Mesodermal cell (in vitro differentiated cells): ENCODE results near the gene RBBP6.

Experiments used
- H3K27ac ChIP-seq: 2 replicates; pipeline ENCODE4 v1.7.0; 2013; ENCODE audit warnings: mild to moderate bottlenecking, low read depth, low read length, moderate library complexity; ENCODE audit not compliant: severe bottlenecking
- H3K36me3 ChIP-seq: 2 replicates; pipeline ENCODE4 v1.7.1; 2013; ENCODE audit warnings: mild to moderate bottlenecking, low read length, moderate library complexity; ENCODE audit not compliant: control insufficient read depth, insufficient read depth
- H3K4me1 ChIP-seq: one replicate; pipeline ENCODE4 v1.7.1; 2013; ENCODE audit warnings: mild to moderate bottlenecking, low read length; ENCODE audit not compliant: insufficient read depth, control insufficient read depth, poor library complexity, severe bottlenecking
- H3K4me3 ChIP-seq: 2 replicates; pipeline ENCODE4 v1.7.0; 2013; ENCODE audit warnings: low read length, control low read depth, mild to moderate bottlenecking; ENCODE audit not compliant: insufficient read depth, poor library complexity, severe bottlenecking; ENCODE audit errors: extremely low read depth
- H3K9me3 ChIP-seq: 2 replicates; pipeline ENCODE4 v1.7.1; 2013; ENCODE audit warnings: mild to moderate bottlenecking, low read length, moderate library complexity; ENCODE audit not compliant: control insufficient read depth
- whole genome bisulfite sequencing, 2 experiments: methylation state at CpG; one replicate each; pipeline ENCODE4 v1.1.5; 2013; ENCODE audit warnings: missing lambda C conversion rate in 2 of 2; ENCODE audit not compliant: insufficient coverage in 2 of 2; 5-methylcytosine and 5-hydroxymethylcytosine counted together

Gene RBBP6

DNA sequence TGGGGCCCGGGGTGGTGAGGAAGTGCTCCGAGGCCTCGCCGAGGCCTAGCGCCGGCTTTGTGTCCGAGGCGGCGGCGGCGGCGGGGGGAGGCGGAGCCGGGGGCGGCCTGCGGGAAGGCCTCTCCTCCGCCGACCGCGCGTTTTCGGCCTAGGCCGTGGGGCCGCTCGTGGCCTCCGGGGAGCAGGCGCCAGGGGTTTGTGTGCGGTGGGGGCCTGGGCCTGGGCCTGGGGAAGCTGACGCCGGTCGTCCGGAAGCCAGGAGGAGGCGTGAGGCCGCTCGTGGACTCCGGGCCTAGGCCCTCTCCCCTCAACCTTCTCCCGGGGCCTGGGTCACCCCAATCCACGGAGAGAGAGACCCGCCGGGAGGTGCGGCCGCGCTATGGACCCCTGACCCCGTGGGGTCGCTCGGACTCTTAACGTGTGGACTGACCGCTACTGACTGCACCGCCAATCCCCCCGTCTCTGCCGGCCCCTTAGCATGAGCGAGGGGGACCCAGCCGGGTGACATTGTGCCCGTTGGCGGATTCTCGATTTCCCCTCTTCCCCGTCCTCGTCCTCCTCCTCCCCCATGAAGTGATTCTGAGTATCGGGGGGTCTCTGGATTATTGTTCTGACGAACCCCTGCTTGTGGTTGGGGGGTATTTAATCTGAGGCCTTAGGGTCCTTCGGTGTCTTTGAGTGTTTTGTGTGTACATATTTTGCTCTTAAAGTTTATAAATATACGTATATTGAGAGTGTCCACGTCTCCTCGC lies 660 bp downstream of the RBBP6 start:
- 0 to 1% methylated on average over 46 to 49 of the region's 64 CpGs for WGBS, 2 experiments
- no peaks in the 10 kb centered on the region for H3K9me3 ChIP-seq
- peaks cover 20% of the 10 kb centered on the region for H3K4me1 ChIP-seq
- peaks cover 7% of the 10 kb centered on the region for H3K36me3 ChIP-seq
- H3K27ac ChIP-seq = peak overlapping the region; percentile 98
- H3K4me3 ChIP-seq = peak overlapping the region; percentile 93

DNA sequence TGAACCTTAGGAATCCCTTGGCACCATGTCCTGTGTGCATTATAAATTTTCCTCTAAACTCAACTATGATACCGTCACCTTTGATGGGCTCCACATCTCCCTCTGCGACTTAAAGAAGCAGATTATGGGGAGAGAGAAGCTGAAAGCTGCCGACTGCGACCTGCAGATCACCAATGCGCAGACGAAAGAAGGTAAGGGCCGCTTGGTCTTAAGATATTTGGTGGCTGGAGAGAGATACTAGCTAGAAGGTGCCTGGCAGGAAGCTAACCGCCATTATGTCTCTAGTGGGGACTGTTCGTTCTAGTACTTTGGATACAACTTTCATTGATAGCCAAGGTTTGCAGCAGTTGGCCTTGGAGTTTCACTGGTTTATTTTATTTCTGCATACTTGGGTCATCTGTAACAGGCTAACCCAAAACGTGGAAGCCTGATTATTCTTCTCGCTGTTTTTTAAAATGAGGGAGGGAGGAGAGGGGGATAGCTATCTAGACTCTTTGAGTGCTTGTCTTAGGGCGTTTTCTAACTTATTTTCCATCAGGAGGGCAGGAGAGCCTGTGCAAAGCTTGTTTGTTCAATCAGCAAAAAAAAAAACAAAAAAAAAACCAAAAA lies 1.3 kb downstream of the RBBP6 start:
- peak overlapping the region; percentile 93 for H3K4me3 ChIP-seq
- 0 to 1% methylated on average over 8 to 9 of the region's 12 CpGs for WGBS, 2 experiments
- no peaks in the 10 kb centered on the region for H3K9me3 ChIP-seq
- H3K27ac ChIP-seq = peak overlapping the region; percentile 98
- H3K4me1 ChIP-seq = peaks cover 18% of the 10 kb centered on the region
- H3K36me3 ChIP-seq = peaks cover 12% of the 10 kb centered on the region

DNA sequence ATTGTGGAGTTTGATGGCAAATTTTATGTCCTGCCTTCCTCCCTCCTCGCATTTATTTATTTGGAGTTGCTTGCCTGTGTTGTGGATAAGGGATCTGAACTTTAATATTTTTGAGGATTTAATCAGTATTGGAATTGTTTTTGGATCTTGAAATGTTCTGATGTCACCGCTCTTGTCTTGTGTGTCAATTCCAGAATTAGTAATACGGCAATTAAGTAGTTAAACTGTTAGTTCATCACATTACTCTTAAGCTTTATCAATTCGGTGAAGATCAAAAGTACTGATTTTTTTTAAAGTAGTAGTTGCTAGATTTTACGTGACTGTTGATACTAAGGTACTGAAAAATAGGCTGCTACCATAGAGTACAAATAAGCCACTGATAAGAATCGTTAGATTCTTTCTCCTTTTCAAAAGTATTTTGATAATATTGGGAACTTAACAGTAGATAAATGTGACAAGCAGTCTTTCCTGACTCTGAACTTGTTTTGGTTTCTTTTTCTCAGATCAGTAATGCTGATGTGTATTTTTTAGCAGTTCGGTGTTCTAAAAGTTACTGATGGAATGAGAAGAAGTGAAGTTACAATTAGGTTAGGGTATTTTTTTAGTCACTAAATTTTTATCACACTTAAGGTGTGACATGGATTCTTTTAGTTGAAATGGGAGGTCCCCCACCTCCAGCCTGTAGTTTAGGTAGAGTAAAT lies 2.0 kb downstream of the RBBP6 start:
- H3K36me3 ChIP-seq = peaks cover 17% of the 10 kb centered on the region
- H3K4me1 ChIP-seq = peaks cover 18% of the 10 kb centered on the region
- H3K27ac ChIP-seq = no peak overlapping the region
- H3K4me3 ChIP-seq = peak overlapping the region; percentile 93
- 0% methylated on average over 1 of the region's 7 CpGs; no CpG with 5 or more reads in 1 of the 2 experiments for WGBS, 2 experiments
- no peaks in the 10 kb centered on the region for H3K9me3 ChIP-seq

DNA sequence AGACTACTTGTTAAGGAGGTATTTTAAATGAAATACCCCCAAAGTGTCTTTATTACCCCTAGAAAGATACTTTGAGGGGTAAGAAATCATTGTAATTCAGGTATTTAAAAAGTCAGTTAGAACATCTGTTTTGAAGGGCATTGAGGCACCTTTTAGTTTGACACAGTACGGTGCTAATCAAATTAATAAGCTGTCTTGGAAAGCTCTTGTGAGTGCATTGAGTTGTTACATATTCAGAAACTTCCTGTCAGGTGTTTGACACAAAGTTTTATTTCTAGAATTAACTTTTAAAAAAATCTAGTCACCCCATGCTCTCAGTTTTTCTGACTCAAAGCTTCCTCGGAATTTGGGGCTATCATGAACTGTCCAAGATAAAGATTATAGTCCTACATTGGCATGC lies 4.6 kb downstream of the RBBP6 start:
- 100% methylated on average over 1 of the region's 2 CpGs; no CpG with 5 or more reads in 1 of the 2 experiments for WGBS, 2 experiments
- Histone ChIP-seq H3K36me3 (peaks cover 33% of the 10 kb centered on the region), H3K9me3 (no peaks in the 10 kb centered on the region), H3K4me1 (peaks cover 12% of the 10 kb centered on the region), H3K4me3 (no peak overlapping the region), H3K27ac (no peak overlapping the region)

DNA sequence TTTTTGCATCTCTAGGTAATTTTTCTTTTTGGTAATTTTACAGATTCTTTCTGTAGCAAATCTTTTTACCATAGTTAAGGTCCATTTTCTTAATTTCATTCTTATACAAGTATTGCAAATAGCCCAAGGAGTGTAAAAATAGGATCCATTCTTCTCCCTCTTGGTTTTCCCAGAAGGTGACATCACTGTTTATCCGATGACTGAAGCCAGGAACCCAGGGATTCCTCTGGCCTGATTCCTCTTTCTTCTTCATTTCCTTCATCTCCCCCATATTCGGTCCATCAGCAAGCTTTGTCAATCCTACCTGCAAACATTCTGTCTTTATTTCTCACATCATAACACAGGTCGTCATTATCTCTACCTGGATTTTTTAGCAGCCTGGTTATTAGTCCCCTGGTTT lies 5.3 kb downstream of the RBBP6 start:
- 58 to 63% methylated on average over 3 of the region's 3 CpGs for WGBS, 2 experiments
- H3K4me3 ChIP-seq = no peak overlapping the region
- peaks cover 38% of the 10 kb centered on the region for H3K36me3 ChIP-seq
- no peak overlapping the region for H3K27ac ChIP-seq
- H3K9me3 ChIP-seq = no peaks in the 10 kb centered on the region
- H3K4me1 ChIP-seq = peaks cover 12% of the 10 kb centered on the region

DNA sequence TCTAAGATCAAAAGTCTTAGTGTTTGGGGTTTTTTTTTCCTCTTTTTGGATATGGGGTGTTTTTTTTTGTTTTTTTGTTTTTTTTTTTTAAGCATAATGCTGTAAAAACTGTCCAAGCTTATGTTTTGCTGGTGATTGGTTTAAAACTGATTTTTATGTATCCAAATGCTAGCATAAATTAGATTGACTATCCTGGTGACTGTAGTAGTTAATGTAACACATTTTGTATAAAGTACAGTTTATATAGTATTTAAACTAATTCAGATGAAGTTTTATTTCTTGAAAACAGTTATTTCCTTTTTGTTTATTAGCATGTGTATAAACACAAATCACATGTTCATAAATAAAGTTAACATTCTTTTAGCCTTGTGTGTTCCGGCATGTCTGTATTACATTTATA lies 10.9 kb downstream of the RBBP6 start:
- H3K36me3 ChIP-seq = peaks cover 70% of the 10 kb centered on the region
- H3K4me1 ChIP-seq = peaks cover 2% of the 10 kb centered on the region
- no peak overlapping the region for H3K27ac ChIP-seq
- H3K9me3 ChIP-seq = no peaks in the 10 kb centered on the region
- no peak overlapping the region for H3K4me3 ChIP-seq
- no CpG with 5 or more reads among the region's 1 CpG for WGBS, 2 experiments

DNA sequence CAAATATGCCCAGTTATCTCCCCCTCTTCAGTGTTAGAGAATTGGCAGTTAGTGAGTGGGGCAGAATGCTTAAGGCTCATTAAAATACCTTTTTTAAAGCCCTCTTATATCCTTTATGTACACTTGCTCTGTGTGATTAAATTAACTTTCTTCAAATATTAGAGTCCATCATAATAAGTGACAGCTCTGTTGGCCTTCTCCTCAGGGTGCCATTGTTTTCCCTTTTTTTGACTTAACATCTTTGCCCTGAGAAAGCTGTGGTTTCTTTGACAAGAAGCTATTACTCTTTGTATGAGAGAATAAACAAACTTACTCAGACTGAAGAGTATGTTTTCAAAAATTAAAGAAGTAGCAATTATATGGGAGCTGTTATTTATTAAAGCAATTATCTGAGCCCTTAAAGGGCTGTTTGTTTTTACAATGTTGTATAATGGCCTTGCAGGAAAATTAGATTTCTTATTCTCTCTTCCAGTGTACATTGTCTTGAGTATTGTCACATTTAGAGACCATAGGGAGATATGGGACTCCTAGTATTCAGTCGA lies 13.4 kb downstream of the RBBP6 start:
- no peak overlapping the region for H3K27ac ChIP-seq
- no CpG with 5 or more reads among the region's 1 CpG for WGBS, 2 experiments

DNA sequence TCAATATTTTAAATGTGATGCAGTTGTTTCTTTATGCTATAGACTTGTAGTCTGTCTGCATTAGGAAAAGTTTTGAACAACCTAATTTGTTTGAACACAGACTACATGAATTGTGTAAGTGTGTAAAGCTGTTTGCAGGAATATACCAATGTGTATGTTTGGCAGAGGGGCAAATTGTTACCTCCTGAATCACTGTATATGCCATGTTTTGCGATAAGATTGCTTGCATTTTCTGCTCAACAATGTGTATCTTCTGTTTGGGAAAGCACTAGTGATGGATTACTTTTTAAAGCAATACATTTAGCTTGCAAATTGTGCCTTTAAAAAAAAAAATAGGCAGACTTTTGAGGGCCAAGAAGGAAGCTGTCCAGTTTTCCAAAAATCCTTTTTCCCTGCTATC lies 14.6 kb downstream of the RBBP6 start:
- Histone ChIP-seq H3K4me3 (no peak overlapping the region), H3K36me3 (peaks cover 79% of the 10 kb centered on the region), H3K4me1 (peaks cover 2% of the 10 kb centered on the region), H3K9me3 (no peaks in the 10 kb centered on the region), H3K27ac (no peak overlapping the region)
- WGBS, 2 experiments = 100% methylated on average over 1 of the region's 1 CpG

More for the DNA sequence above, 13.4 kb downstream of the RBBP6 start:
- Histone ChIP-seq H3K36me3 (peaks cover 75% of the 10 kb centered on the region), H3K9me3 (no peaks in the 10 kb centered on the region), H3K4me1 (peaks cover 2% of the 10 kb centered on the region), H3K4me3 (no peak overlapping the region)

DNA sequence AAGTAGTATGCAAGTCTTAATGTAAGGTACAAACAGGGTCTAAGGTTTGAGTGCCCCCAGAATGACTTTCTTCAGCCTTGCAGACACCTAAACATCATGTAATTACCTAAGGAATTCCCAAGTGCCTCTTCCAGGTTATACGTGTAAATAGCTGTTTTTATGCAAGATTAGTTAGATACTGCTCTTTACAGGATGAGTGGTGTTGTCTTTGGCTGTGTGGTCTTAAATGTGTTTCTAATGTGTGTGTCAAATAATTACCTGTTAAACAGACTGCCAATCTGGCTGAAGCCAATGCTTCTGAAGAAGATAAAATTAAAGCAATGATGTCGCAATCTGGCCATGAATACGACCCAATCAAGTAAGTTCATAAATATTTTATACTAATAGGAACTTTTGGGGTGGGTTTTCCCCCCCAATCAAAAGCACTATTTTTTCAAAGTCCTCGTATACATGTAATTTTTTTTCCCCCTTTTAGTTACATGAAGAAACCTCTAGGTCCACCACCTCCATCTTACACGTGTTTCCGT lies 16.0 kb downstream of the RBBP6 start:
- H3K4me1 ChIP-seq = peaks cover 2% of the 10 kb centered on the region
- peaks cover 84% of the 10 kb centered on the region for H3K36me3 ChIP-seq
- 86 to 93% methylated on average over 1 to 3 of the region's 6 CpGs for WGBS, 2 experiments
- no peaks in the 10 kb centered on the region for H3K9me3 ChIP-seq
- no peak overlapping the region for H3K27ac ChIP-seq
- no peak overlapping the region for H3K4me3 ChIP-seq

DNA sequence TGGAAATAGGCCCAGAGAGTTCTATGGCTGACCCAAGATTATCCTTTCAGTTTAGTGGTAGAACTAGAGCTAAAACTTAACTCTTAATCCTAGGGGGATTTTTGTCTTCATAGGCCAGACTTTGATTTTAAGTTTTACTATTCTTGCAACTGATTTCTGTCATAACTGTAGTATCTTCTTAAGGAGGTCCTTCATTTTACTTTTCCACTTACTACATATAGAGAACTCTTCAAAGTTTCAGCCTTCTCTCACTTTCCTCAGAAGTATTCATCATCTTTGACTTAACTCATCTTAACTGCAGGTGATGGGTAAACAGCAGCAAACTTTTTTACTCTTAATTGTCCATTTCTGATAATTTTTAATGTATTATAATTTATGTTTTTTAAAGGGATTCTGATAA lies 23.4 kb downstream of the RBBP6 start:
- no peaks in the 10 kb centered on the region for H3K9me3 ChIP-seq
- H3K4me3 ChIP-seq = no peak overlapping the region
- no peak overlapping the region for H3K27ac ChIP-seq
- peaks cover 91% of the 10 kb centered on the region for H3K36me3 ChIP-seq
- H3K4me1 ChIP-seq = no peaks in the 10 kb centered on the region
